HCT116 (cell line): ENCODE data around the gene TOX2. TPM values are rescaled to one million over a fixed set of nuclear protein-coding genes. Genes with fewer than 3 reads are reported as not detected.

ENCODE experiments used
- ATAC-seq: fragments of 200-7000 bp; cut with Tn5 transposase; 2 replicates; pipeline ENCODE4 v1.9.1; 2020; ENCODE audit warnings: mild to moderate bottlenecking, moderate library complexity
- BruUV-seq: library from RNA; stranded (reverse); fragments of 400-500 nt; replicated peaks from 2 replicates; lab custom pipeline; 2021; lab: Mats Ljungman, UMichigan
- CTCF ChIA-PET: fragments of 300-600 bp; sonication (Branson Sonifier 250); formaldehyde crosslinking; loops from one replicate; lab custom pipeline; 2021; ENCODE audit warnings: antibody characterized with exemption; lab: Charles Lee
- POLR2A ChIA-PET: fragments of 300-600, 350-600 bp; sonication (Branson Sonifier 250); formaldehyde crosslinking; loops from one replicate; lab custom pipeline; 2021; ENCODE audit warnings: antibody characterized with exemption; lab: Charles Lee
- RAD21 ChIA-PET, 2 experiments: fragments of 300-600 bp; sonication (Branson Sonifier 250); formaldehyde crosslinking; loops; one replicate each; lab custom pipeline; 2023; ENCODE audit warnings: low total read pairs in 2 of 2; ENCODE audit not compliant: uncharacterized antibody in 2 of 2, unreplicated experiment in 2 of 2, low non-redundant PET in 1 of 2; lab: Charles Lee
- DNase-seq: peaks from one replicate; pipeline ENCODE4 v3.0.0-alpha.2; 2010; ENCODE audit warnings: low read depth, low spot score
- H2AFZ ChIP-seq: fragments of 200-600 bp; shearing (Covaris generic), sonication (generic); 2 replicates; pipeline ENCODE4 v1.6.1; 2017; ENCODE audit warnings: low read depth, mixed run types, mixed read lengths, antibody characterized with exemption, low read length; ENCODE audit not compliant: poor library complexity, severe bottlenecking
- H3K27ac ChIP-seq: 2 replicates; pipeline ENCODE4 v1.5.1; 2012; ENCODE audit warnings: low read depth, low read length
- H3K27me3 ChIP-seq: fragments of 200-600 bp; sonication (generic); 2 replicates; pipeline ENCODE4 v1.6.1; 2016; ENCODE audit warnings: mixed run types, low read length, mixed read lengths; ENCODE audit not compliant: insufficient read depth
- H3K36me3 ChIP-seq, 2 experiments: fragments of 200-500 bp in 1 of 2; fragments of 200-600 bp in 1 of 2; sonication (Bioruptor generic) in 1 of 2; sonication (generic) in 1 of 2; 2 replicates each; pipeline versions ENCODE4 v1.5.1 to v1.6.1; 2014 to 2016; ENCODE audit warnings: low read length in 2 of 2, inconsistent platforms in 1 of 2, mixed read lengths in 1 of 2, mixed run types in 1 of 2; ENCODE audit not compliant: insufficient read depth in 2 of 2, control insufficient read depth in 1 of 2
- H3K4me1 ChIP-seq, 2 experiments: fragments of 200-600 bp in 1 of 2; sonication (generic) in 1 of 2; 2 replicates each; pipeline versions ENCODE4 v1.5.1 to v1.6.1; 2012 to 2017; ENCODE audit warnings: low read length in 2 of 2, inconsistent platforms in 1 of 2, mild to moderate bottlenecking in 1 of 2, mixed read lengths in 1 of 2, mixed run types in 1 of 2, moderate library complexity in 1 of 2; ENCODE audit not compliant: insufficient read depth in 2 of 2, control insufficient read depth in 1 of 2
- H3K4me2 ChIP-seq: fragments of 200-600 bp; sonication (generic); 2 replicates; pipeline ENCODE4 v1.6.1; 2017; ENCODE audit warnings: mixed run types, low read length, mixed read lengths
- H3K4me3 ChIP-seq, 2 experiments: fragments of 200-600 bp in 1 of 2; sonication (generic) in 1 of 2; replicated peaks in 1 of 2; 2 replicates each; pipeline ENCODE4 v1.5.1; 2011 to 2016; ENCODE audit warnings: low read length in 2 of 2, control low read depth in 1 of 2, low read depth in 1 of 2, mild to moderate bottlenecking in 1 of 2, mixed read lengths in 1 of 2, mixed run types in 1 of 2
- H3K79me2 ChIP-seq: fragments of 200-600 bp; sonication (generic); 2 replicates; pipeline ENCODE4 v1.6.1; 2017; ENCODE audit warnings: mild to moderate bottlenecking, mixed run types, low read length, moderate library complexity, mixed read lengths; ENCODE audit not compliant: insufficient read depth
- H3K9ac ChIP-seq: fragments of 200-600 bp; sonication (generic); 2 replicates; pipeline ENCODE4 v1.6.1; 2016; ENCODE audit warnings: low read length, mixed read lengths
- H3K9me2 ChIP-seq: fragments of 200-600 bp; sonication (generic), shearing (Covaris generic); 2 replicates; pipeline ENCODE4 v1.6.1; 2017; ENCODE audit warnings: mixed run types, mild to moderate bottlenecking, moderate library complexity; ENCODE audit not compliant: insufficient read depth
- H3K9me3 ChIP-seq, 2 experiments: fragments of 200-500 bp in 1 of 2; fragments of 200-600 bp in 1 of 2; sonication (Bioruptor generic) in 1 of 2; sonication (generic) in 1 of 2; 2 replicates each; pipeline ENCODE4 v1.6.1; 2014 to 2017; ENCODE audit warnings: low read length in 2 of 2, mixed read lengths in 2 of 2, inconsistent platforms in 1 of 2, low read depth in 1 of 2, mild to moderate bottlenecking in 1 of 2, mixed run types in 1 of 2, moderate library complexity in 1 of 2; ENCODE audit not compliant: control insufficient read depth in 1 of 2, insufficient read depth in 1 of 2
- H4K20me1 ChIP-seq: fragments of 200-600 bp; sonication (generic), shearing (Covaris generic); 2 replicates; pipeline ENCODE4 v1.6.1; 2017; ENCODE audit warnings: mixed run types, mild to moderate bottlenecking, moderate library complexity; ENCODE audit not compliant: insufficient read depth
- EZH2phosphoT487 ChIP-seq: fragments of 200-600 bp; IDR thresholded peaks from 2 replicates; pipeline ENCODE4 v1.6.1; 2018; ENCODE audit warnings: antibody characterized with exemption, borderline replicate concordance
- JUND ChIP-seq: IDR thresholded peaks from 2 replicates; pipeline ENCODE4 v1.6.1; 2012
- MAX ChIP-seq: IDR thresholded peaks from 2 replicates; pipeline ENCODE4 v1.6.1; 2012
- POLR2AphosphoS5 ChIP-seq: IDR thresholded peaks from 2 replicates; pipeline ENCODE4 v1.6.1; 2011; ENCODE audit warnings: mild to moderate bottlenecking, low read depth, low read length, moderate library complexity
- RAD21 ChIP-seq: IDR thresholded peaks from 2 replicates; pipeline ENCODE4 v1.6.1; 2012; ENCODE audit warnings: low read depth, mild to moderate bottlenecking
- REST ChIP-seq: IDR thresholded peaks from 2 replicates; pipeline ENCODE4 v1.6.1; 2012; ENCODE audit warnings: low read depth
- SIN3A ChIP-seq: IDR thresholded peaks from 2 replicates; pipeline ENCODE4 v1.6.1; 2012; ENCODE audit warnings: low read depth
- SP1 ChIP-seq: IDR thresholded peaks from 2 replicates; pipeline ENCODE4 v1.6.1; 2012; ENCODE audit warnings: low read depth
- SRF ChIP-seq: IDR thresholded peaks from 2 replicates; pipeline ENCODE4 v1.6.1; 2012; ENCODE audit warnings: low read depth
- YY1 ChIP-seq: IDR thresholded peaks from 2 replicates; pipeline ENCODE4 v1.6.1; 2011; ENCODE audit warnings: low read length, low read depth, moderate library complexity, mild to moderate bottlenecking; ENCODE audit not compliant: insufficient replicate concordance; ENCODE audit errors: extremely low read depth
- ZNF274 ChIP-seq: fragments of 200-500 bp; sonication (Bioruptor generic); IDR thresholded peaks from 2 replicates; pipeline ENCODE4 v1.6.1; 2014; ENCODE audit warnings: mild to moderate bottlenecking, low read depth, low read length, inconsistent platforms
- intact Hi-C: fragments of 100-400 bp; cut with micrococcal nuclease; formaldehyde crosslinking; loops from 2 replicates; pipeline ENCODE4 v1.10.0; 2022
- total RNA-seq: library from RNA; stranded (reverse); gene quantifications from one replicate; pipeline ENCODE4 v1.2.1, GENCODE V29; 2021; ENCODE audit not compliant: unreplicated experiment

Gene TOX2
- total RNA-seq, 1 experiment from 2014 or later, result 39.6 TPM

GRCh38 chr20:44085616-44086434 lies 171.2 kb downstream of the TOX2 start:
- POLR2A ChIA-PET, result no interaction called here
- intact Hi-C loops, result loop anchor here (10.0 kb wide), 1 partner anchor 171 kb away; the partner anchor contains the start of gene TOX2
- Histone ChIP-seq H3K9ac (no peak overlapping the region), H3K79me2 (no peaks in the 10 kb centered on the region), H3K4me1 (peaks cover 15 to 27% of the 10 kb centered on the region in 2 experiments), H3K4me3 (no peak overlapping the region), H4K20me1 (no peaks in the 10 kb centered on the region), H3K9me2 (no peaks in the 10 kb centered on the region), H3K4me2 (no peak overlapping the region), H3K36me3 (no peaks in the 10 kb centered on the region), H2AFZ (no peak overlapping the region), H3K27me3 (no peaks in the 10 kb centered on the region), H3K9me3 (no peaks in the 10 kb centered on the region), H3K27ac (no peak overlapping the region)
- ATAC-seq, result no peak
- DNase-seq, result no peak
- TF ChIP-seq EZH2phosphoT487 (no peak), JUND (no peak), POLR2AphosphoS5 (no peak), RAD21 (no peak), MAX (no peak), SIN3A (no peak), SP1 (no peak), ZNF274 (no peak), SRF (no peak), REST (no peak), YY1 (no peak)
- BruUV-seq, result no TSS peak
- RAD21 ChIA-PET, result no interaction called here
- CTCF ChIA-PET, result no interaction called here
